Testis (tissue), 2 donors: ENCODE measurements around the gene PDZD8.

ENCODE experiments used
- CTCF ChIP-seq, 3 experiments: fragments of 450-650 bp in 2 of 3; fragments of 200-600 bp in 1 of 3; sonication (generic) in 1 of 3; IDR thresholded peaks; one replicate each; pipeline ENCODE4 v1.5.1; 2016 to 2019; ENCODE audit warnings: antibody characterized with exemption in 3 of 3, mild to moderate bottlenecking in 2 of 3, moderate library complexity in 1 of 3
- POLR2A ChIP-seq: fragments of 450-650 bp; IDR thresholded peaks from one replicate; pipeline ENCODE4 v1.6.1; 2017; ENCODE audit warnings: antibody characterized with exemption, mild to moderate bottlenecking, moderate library complexity

GRCh38 chr10:117365612-117366011 lies 9.6 kb downstream of the PDZD8 start:
- TF ChIP-seq POLR2A (no peak), CTCF (IDR thresholded peaks at IDR 0.05) (no peak)
